ENCODE results near the gene CDKN2D. TPM values are rescaled to one million over a fixed set of nuclear protein-coding genes. Genes with fewer than 3 reads are reported as not detected.

Gene CDKN2D
- total RNA-seq, 2 experiments from 2014 or later = 68.6 to 68.8 TPM

GRCh38 chr19:10516671-10517286 lies 52.0 kb downstream of the CDKN2D start:
- Mint-ChIP-seq H3K27me3 (peaks cover 53% of the 10 kb centered on the region), H3K36me3 (no peaks in the 10 kb centered on the region), H3K27ac (peak overlapping the region; percentile 6), H3K9me3 (no peaks in the 10 kb centered on the region), H3K4me3 (peak overlapping the region; percentile 0), H3K4me1 (ENCODE audit: low read depth) (peaks cover 22% of the 10 kb centered on the region)
- POLR2A ChIA-PET = no interaction called here
- intact Hi-C loops (cut with micrococcal nuclease) = no loop called here
- CTCF ChIA-PET = interaction anchor here (0.7 to 2.6 kb wide), 6 partner anchors 9 to 183 kb away, joined by 3 to 8 read pairs (median 5); no protein-coding TSS in a partner anchor
- no peak for DNase-seq

Small RNA genes lying within 50 kb of the gene (microRNA-seq; reads per million reads assigned to microRNA genes)
- gene MIR1238 (ENCODE audit: borderline microRNAs expressed, borderline number of aligned reads, borderline replicate concordance) = not detected

Other genes starting within 250 kb of the CDKN2D start
- gene RAVER1, start 235.4 kb downstream of the CDKN2D start, total RNA-seq = 10 to 100 TPM; 81.5 to 85.0 TPM
- gene ICAM3, start 229.4 kb downstream of the CDKN2D start, total RNA-seq = 100 to 1,000 TPM; 125 to 132 TPM
- 100 to 1,000 TPM; 168 to 186 TPM for gene TYK2, start 188.4 kb downstream of the CDKN2D start, total RNA-seq
- gene CDC37, start 165.4 kb downstream of the CDKN2D start, total RNA-seq = 100 to 1,000 TPM; 189 to 207 TPM
- 10 to 100 TPM; 15.7 to 17.5 TPM for gene PDE4A, start 148.4 kb downstream of the CDKN2D start, total RNA-seq
- 10 to 100 TPM; 68.0 to 71.0 TPM for gene KEAP1, start 65.6 kb downstream of the CDKN2D start, total RNA-seq
- gene S1PR5, start 51.5 kb downstream of the CDKN2D start, total RNA-seq = under 1 TPM; 0.12 to 0.40 TPM
- gene ATG4D, start 25.1 kb downstream of the CDKN2D start, total RNA-seq = 10 to 100 TPM; 23.8 to 26.7 TPM
- gene KRI1, start 3.0 kb downstream of the CDKN2D start, total RNA-seq = 10 to 100 TPM; 46.2 to 52.3 TPM
- not detected for gene AP1M2, start 18.3 kb upstream of the CDKN2D start, total RNA-seq
- gene SLC44A2, start 56.6 kb upstream of the CDKN2D start, total RNA-seq = 10 to 100 TPM; 89.3 to 94.6 TPM
- 100 to 1,000 TPM; 355 to 357 TPM for gene ILF3, start 85.4 kb upstream of the CDKN2D start, total RNA-seq
- gene QTRT1, start 132.5 kb upstream of the CDKN2D start, total RNA-seq = 10 to 100 TPM; 43.1 to 47.4 TPM
- gene DNM2, start 149.1 kb upstream of the CDKN2D start, total RNA-seq = 100 to 1,000 TPM; 171 to 173 TPM

Data from activated CD4-positive, alpha-beta memory T cell treated with anti-CD3 and anti-CD28 coated beads for 36 hours (primary cell).